Head of caudate nucleus (tissue), 42 donors: ENCODE results near the gene AKAP7.
A peak's percentile ranks its signal among the peaks of the same experiment; 100 is the strongest.
"Not testable (repeated sequence)": the region's sequence is repeated elsewhere in the genome, so short reads cannot be mapped to it uniquely, and the experiment has no call there.

Experiments
- DNase-seq, 42 donors: peaks; one replicate each; pipeline versions ENCODE4 v3.0.0 to v3.0.0-alpha.2; 2020 to 2021; ENCODE audit warnings: mixed read lengths in 7 of 42
- intact Hi-C: fragments of 100-400 bp; cut with DNase I; formaldehyde crosslinking; loops from one replicate; pipeline ENCODE4 v1.15.0; 2022

AKAP7 gene

DNA sequence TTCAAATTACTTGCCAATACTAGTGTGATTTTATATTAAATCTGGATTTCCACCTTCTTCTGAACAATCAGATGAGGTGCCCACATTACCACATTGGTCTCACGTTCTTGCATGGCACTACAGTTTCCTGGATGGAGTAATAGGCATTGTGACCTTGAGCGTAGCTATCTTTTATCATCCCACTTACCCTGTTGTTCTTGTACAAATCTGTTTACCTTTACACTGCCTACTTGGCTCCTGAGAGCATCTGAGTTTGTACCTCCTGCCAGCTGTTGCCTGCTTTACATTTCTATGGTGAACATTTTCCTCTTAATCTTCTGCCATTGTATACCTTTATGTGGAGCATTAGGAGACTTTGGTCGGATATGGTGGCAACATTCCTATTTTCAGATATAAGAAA, 90.7 kb downstream of the AKAP7 start:
- no peak for DNase-seq
- intact Hi-C loops, result no loop called here

DNA sequence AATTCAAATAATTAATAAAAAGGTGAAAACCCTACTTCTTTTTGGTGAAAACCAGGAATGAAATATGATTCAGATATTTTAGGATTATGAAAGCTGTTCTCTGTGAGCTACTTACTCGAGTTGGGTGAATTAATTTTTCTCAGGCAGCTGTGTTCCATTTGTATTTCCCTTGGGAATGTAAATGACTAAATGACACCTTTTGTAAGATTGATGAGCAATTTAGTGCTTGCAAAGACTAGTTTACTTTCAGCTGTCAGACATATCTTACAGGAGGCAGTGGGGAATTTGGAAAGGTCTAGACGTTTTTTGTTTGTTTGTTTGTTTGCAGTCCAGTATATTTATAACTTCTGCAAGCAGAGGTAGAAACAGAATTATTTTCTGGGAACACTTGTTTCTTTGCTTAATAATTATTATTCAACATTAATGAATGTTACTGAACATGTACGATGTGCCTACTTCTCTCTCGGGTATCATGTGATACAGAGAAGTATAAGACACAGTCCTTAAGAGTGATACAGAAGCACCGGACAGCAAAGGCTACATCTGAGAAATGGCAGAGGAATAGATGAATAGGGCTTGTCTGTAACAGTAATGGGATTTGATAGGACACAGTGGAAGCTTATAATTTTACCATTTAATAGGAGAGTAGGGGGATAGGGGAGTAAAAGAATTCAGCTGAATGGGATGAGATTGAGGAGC, 91.3 kb downstream of the AKAP7 start:
- peak in 1 of 42 donors; percentile 9 for DNase-seq
- intact Hi-C loops, result no loop called here

DNA sequence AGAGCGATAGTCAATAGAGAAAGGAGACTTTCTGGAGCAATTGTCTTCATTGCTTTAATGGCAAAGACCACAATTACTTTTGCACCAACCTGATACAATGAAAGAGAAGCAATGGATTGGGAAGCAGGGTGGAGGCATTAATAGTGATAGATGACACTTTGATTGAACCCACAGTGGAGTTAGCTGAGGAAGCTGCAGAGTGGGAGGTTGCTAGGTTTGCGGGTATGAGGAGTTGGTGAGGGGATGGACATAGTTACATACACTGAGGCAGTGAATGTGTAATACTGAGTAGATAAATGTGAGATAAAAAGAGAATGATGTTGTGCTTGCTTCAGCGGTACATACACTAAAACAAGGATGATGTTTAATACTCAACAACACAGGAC, 91.9 kb downstream of the AKAP7 start:
- intact Hi-C loops, result no loop called here
- no peak for DNase-seq

DNA sequence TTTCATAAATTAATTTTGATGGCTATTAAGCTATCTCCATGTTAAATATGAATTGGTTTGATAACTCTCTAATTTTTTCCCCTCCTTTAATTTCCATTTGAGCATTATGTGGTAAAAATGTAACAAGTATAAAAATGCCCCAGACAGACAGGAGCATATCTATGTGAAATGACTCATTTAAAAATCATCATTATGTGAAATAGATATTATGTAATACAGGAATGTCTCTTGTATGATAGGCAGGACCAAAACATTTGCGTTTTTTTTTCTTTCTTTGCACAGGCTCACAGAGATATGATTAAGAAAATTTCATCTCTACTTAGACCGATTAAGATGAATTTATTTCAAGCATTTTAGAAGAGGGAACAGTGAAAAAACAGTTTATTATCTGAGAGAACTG, 95.8 kb downstream of the AKAP7 start:
- intact Hi-C loops, result no loop called here
- DNase-seq, result no peak

DNA sequence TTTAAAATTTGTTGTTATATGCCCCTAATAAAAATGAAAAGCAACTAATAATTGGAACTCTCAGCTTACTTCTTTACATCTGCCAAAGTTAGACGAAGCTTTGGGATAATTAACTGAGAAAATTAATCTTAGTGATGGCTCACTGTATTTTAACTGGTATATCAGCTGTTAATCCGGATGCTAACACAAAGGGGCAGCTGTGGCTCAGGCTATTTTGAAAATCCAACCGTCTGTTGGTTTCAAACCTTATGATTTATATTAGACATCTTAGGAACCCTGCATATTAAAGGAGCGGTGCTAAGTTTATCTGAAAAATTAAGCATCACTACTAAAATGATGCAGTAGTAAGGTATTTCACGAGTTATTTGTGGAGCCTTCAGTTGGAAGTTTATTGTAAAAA, 96.6 kb downstream of the AKAP7 start:
- DNase-seq, result no peak
- intact Hi-C loops, result no loop called here

- peak in 1 of 42 donors; percentile 36 for DNase-seq
- intact Hi-C loops, result no loop called here
These were observed 109.7 kb downstream of the AKAP7 start for GRCh38 chr6:131244942-131245341.

- intact Hi-C loops, result no loop called here
- DNase-seq, result peak; percentile 36 to 91 (median 71)
These were observed 114.9 kb downstream of the AKAP7 start for GRCh38 chr6:131250122-131250521.

GRCh38 chr6:131250936-131251335, 115.7 kb downstream of the AKAP7 start:
- intact Hi-C loops, result no loop called here

DNA sequence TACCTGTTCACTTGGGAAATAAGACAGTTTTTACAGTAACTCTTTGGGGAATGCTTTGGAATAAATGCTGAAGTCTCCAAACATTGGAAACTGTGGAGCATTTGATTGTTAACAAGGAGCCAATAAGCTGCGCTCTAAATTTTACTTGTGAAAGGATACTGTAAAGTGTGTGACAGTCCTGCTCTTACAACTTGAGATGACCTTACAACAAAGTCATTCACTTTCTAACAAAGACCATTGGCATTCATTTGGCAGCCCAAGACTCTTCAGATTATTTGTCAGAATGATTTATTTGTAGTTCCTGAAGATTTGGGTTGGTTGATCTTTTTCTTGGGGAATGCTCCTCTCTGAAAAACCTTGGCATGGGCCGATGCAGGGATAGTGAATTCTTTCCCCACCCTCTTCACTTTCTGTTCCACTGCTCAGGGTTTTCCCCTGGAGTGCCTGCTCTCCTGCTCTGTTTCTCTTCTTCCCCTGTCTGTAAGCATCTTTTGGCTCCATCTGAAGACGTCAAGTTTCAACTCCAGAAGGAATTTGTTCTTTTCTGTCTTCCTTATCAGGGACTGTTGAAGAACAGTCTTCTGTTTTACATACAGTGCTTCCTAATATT, 116.4 kb downstream of the AKAP7 start:
- intact Hi-C loops, result no loop called here
- no peak for DNase-seq

More at GRCh38 chr6:131250936-131251335, 115.7 kb downstream of the AKAP7 start:
- no peak for DNase-seq

GRCh38 chr6:131255434-131255833, 120.2 kb downstream of the AKAP7 start:
- DNase-seq, result no peak
- intact Hi-C loops, result no loop called here

DNA sequence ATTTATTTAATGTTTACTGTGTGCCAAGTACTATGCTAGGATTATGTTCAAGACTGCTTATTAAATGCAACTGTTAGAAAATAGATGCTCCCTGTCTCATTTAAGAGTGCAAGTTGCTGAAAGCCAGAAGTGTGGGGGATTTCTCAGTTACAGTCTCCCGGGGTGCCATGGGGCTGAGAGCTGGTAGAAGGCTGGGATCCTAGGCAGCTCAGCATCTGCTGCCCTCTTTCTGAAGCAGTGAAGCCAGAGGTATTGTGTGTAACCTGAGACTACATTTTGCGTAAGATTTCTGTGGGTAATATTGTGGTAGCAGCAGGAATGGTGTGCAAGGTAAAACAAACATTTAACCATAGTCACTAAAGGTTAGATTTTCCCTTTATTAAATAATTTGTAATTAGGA, 120.6 kb downstream of the AKAP7 start:
- intact Hi-C loops, result no loop called here
- no peak for DNase-seq

- no peak for DNase-seq
- intact Hi-C loops, result no loop called here
These were observed 121.8 kb downstream of the AKAP7 start for GRCh38 chr6:131257104-131257503.

DNA sequence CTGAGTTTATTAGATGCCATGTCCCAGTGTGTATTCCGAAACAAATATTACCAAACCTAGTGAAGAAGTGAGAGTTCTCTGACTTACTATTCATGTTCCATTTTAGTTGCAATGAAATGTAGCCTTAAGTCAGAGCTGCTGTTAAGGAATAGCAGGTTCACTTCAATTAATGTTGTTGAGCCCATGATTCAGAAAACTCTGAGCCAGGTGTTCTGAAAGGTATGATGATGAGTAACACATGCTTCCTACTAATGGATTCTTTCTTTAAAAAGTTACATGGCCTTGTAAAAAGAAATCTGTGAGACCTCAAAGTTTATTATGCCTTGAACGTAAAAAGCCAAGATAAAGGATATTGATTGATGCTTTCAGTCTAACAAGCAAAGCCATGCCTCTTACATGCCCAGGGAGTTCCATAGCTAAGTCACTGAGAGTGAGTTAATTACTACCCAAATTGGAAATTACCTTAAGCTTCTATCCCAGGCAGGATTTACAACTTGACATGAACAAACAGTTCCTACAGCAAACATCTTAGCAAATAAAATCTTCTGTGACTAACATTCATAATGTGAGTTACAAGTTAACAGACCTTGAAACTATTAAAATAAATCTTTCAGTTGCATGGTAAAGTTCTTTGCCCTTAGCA, 122.9 kb downstream of the AKAP7 start:
- intact Hi-C loops, result no loop called here
- DNase-seq, result no peak

GRCh38 chr6:131258816-131259476, 123.7 kb downstream of the AKAP7 start:
- DNase-seq, result no peak
- intact Hi-C loops, result no loop called here

GRCh38 chr6:131260960-131261359, 125.7 kb downstream of the AKAP7 start:
- DNase-seq, intact Hi-C loops: not testable (repeated sequence)

- DNase-seq, result no peak
These were observed 126.8 kb downstream of the AKAP7 start for GRCh38 chr6:131262060-131262459.

GRCh38 chr6:131265939-131266338, 130.7 kb downstream of the AKAP7 start:
- no peak for DNase-seq
- intact Hi-C loops, result no loop called here

More at GRCh38 chr6:131262060-131262459, 126.8 kb downstream of the AKAP7 start:
- intact Hi-C loops, result no loop called here

DNA sequence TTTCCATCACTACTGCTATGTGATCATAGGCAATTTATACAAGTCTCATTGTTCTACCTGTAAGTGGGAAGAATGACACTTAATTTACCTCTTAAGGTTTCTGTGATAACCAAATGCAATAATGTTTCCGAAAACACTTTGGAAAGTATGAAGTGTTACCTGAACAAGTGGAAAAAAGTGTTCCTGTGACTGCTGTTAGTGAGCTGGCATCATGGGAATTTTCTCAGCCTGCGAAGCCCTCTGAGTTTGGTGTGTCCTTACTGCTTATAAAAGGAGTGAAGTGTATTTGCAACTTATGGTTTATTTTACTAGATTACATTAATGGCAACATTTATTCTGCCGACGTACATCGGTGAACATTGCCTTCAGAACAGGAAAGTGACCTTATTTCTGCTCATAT, 133.0 kb downstream of the AKAP7 start:
- intact Hi-C loops, result no loop called here

DNA sequence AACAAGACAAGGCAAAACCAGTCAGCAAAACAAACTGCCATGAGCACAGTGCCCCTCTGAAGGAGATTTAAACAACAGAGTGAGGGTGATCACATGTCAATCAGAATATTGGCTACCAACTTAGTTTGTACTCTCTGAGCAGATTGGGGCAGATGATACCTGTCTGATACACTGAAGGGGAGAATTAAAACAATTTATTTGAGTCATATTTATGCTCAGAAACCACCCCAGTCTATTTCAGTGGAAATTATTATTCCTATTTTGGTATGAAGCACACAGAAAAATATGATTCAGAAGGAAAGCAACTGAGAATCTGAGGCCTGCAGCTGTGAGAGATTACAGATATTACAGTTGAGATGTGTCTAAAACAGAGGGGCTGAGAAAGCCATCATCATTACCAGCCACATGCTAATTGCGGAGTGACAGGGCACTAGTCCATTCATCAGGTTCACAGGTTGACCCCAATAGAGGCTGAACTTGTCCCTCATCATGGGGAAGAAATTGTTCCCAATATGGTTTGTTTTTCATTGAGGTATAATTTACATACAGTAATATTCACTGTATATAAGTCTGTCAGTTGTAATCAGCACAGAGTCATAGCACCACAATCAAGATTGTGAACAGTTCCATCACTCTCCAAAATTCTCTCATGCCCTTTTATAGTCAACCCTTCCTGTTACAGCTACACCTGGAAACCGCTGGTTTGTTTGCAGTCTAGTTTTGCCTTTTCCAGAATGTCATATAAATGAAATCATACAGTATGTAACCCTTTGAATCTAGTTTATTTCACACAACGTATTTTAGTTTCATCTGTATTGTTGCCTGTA, 134.5 kb downstream of the AKAP7 start:
- intact Hi-C loops, result no loop called here
- no peak for DNase-seq

More for the DNA sequence above, 133.0 kb downstream of the AKAP7 start:
- no peak for DNase-seq
